A549 (cell line): Measurements from ENCODE around the gene CDH2. TPM values are rescaled to one million over a fixed set of nuclear protein-coding genes. Genes with fewer than 3 reads are reported as not detected.

Experiments
- ATAC-seq, 2 experiments: fragments of 200-7000 bp in 1 of 2; fragments of >200 bp in 1 of 2; cut with Nextera tagmentation in 1 of 2; cut with Tn5 transposase in 1 of 2; 3 replicates each; pipeline versions ENCODE4 v1.8.0 to v1.9.1; 2018 to 2020; ENCODE audit warnings: mild to moderate bottlenecking in 1 of 2, moderate library complexity in 1 of 2
- CTCF ChIA-PET: fragments of 300-600 bp; sonication (Branson Sonifier 250); formaldehyde crosslinking; extraction: SDS; loops from one replicate; lab custom pipeline; 2021; ENCODE audit warnings: antibody characterized with exemption, inconsistent platforms; lab: Yijun Ruan, JAX
- POLR2A ChIA-PET: fragments of 350-600 bp; formaldehyde crosslinking; extraction: SDS; loops from one replicate; lab custom pipeline; 2021; ENCODE audit warnings: antibody characterized with exemption, inconsistent platforms; lab: Yijun Ruan, JAX
- DNase-seq, 2 experiments: peaks; one replicate each; pipeline versions ENCODE4 v3.0.0 to v3.0.0-alpha.2; 2011 to 2016; ENCODE audit warnings: low read depth in 1 of 2, low spot score in 1 of 2
- FAIRE-seq: peaks from 2 replicates; lab custom pipeline; 2011; peaks lifted over from hg19 to GRCh38; lab: Jason Lieb, UNC
- H3K27ac ChIP-seq, 2 experiments: fragments of >200 bp; sonication (Bioruptor Twin); formaldehyde crosslinking; 3 replicates each; pipeline ENCODE4 v1.5.1; 2016 to 2017
- H3K4me1 ChIP-seq: fragments of >200 bp; sonication (Bioruptor Twin); formaldehyde crosslinking; 3 replicates; pipeline ENCODE4 v1.6.1; 2016
- H3K4me2 ChIP-seq: fragments of >200 bp; sonication (Bioruptor Twin); formaldehyde crosslinking; 3 replicates; pipeline ENCODE4 v1.6.1; 2016
- H3K4me3 ChIP-seq: fragments of >200 bp; sonication (Bioruptor Twin); formaldehyde crosslinking; 3 replicates; pipeline ENCODE4 v1.5.1; 2016
- H3K9me3 ChIP-seq: fragments of >200 bp; sonication (Bioruptor Twin); formaldehyde crosslinking; 3 replicates; pipeline ENCODE4 v1.6.1; 2016
- ATOH8 ChIP-seq: fragments of 250-450 bp; sonication (Bioruptor Pico); IDR thresholded peaks from 2 replicates; pipeline ENCODE4 v1.5.0; 2020; ENCODE audit warnings: low read depth, mild to moderate bottlenecking, moderate library complexity
- CEBPB ChIP-seq, 2 experiments: fragments of >200 bp in 1 of 2; sonication (Bioruptor Twin) in 1 of 2; formaldehyde crosslinking in 1 of 2; IDR thresholded peaks; 2 replicates each; pipeline ENCODE4 v1.6.1; 2012 to 2016
- CHD2 ChIP-seq: fragments of 150-350 bp; IDR thresholded peaks from 2 replicates; pipeline ENCODE4 v1.6.1; 2014; ENCODE audit warnings: low read length; ENCODE audit not compliant: partially characterized antibody
- EHF ChIP-seq: fragments of 250-450 bp; sonication (Bioruptor Pico); IDR thresholded peaks from 2 replicates; pipeline ENCODE4 v1.5.0; 2020; ENCODE audit warnings: mild to moderate bottlenecking
- EHMT2 ChIP-seq: fragments of 200-600 bp; sonication (generic); IDR thresholded peaks from 2 replicates; pipeline ENCODE4 v1.6.1; 2016; ENCODE audit warnings: antibody characterized with exemption, low read depth, mild to moderate bottlenecking, moderate library complexity
- FOSL2 ChIP-seq, 2 experiments: fragments of 450-650 bp in 1 of 2; fragments of >200 bp in 1 of 2; sonication (Bioruptor Twin) in 1 of 2; formaldehyde crosslinking; IDR thresholded peaks; 2 replicates each; pipeline versions ENCODE4 v1.5.0 to v1.6.1; 2016 to 2020; ENCODE audit warnings: mild to moderate bottlenecking in 1 of 2, moderate library complexity in 1 of 2
- HES2 ChIP-seq: fragments of >200 bp; sonication (Bioruptor Twin); formaldehyde crosslinking; IDR thresholded peaks from 2 replicates; pipeline ENCODE4 v1.6.1; 2016
- HMGXB4 ChIP-seq: fragments of 250-450 bp; sonication (Bioruptor Pico); IDR thresholded peaks from 2 replicates; pipeline ENCODE4 v1.5.0; 2021; ENCODE audit warnings: mild to moderate bottlenecking, moderate library complexity, borderline replicate concordance
- KDM5A ChIP-seq: fragments of 200-600 bp; sonication (generic); IDR thresholded peaks from 2 replicates; pipeline ENCODE4 v1.6.1; 2016; ENCODE audit warnings: antibody characterized with exemption, mild to moderate bottlenecking
- MAZ ChIP-seq: fragments of 150-350 bp; IDR thresholded peaks from 2 replicates; pipeline ENCODE4 v1.6.1; 2014; ENCODE audit warnings: antibody characterized with exemption, low read depth, low read length, borderline replicate concordance
- MYC ChIP-seq: IDR thresholded peaks from 2 replicates; pipeline ENCODE4 v1.6.1; 2012; ENCODE audit warnings: mild to moderate bottlenecking, inconsistent platforms, low read length, improper control_type of control experiment, borderline replicate concordance
- RCOR1 ChIP-seq: fragments of 150-350 bp; IDR thresholded peaks from 2 replicates; pipeline ENCODE4 v1.6.1; 2014; ENCODE audit warnings: antibody characterized with exemption, low read length, low read depth
- SREBF2 ChIP-seq: fragments of 450-650 bp; IDR thresholded peaks from 2 replicates; pipeline ENCODE4 v1.6.1; 2014; ENCODE audit warnings: mild to moderate bottlenecking, moderate library complexity
- TFCP2L1 ChIP-seq: fragments of 250-450 bp; sonication (Bioruptor Pico); IDR thresholded peaks from 2 replicates; pipeline ENCODE4 v1.5.0; 2021; ENCODE audit warnings: mild to moderate bottlenecking
- TP53 ChIP-seq: fragments of 250-450 bp; sonication (Bioruptor Pico); IDR thresholded peaks from 2 replicates; pipeline ENCODE4 v1.5.0; 2021; ENCODE audit warnings: mild to moderate bottlenecking, moderate library complexity
- WGBS: methylation state at CpG from one replicate; pipeline ENCODE4 v1.1.6; 2017; ENCODE audit errors: missing lambda C conversion rate; 5-methylcytosine and 5-hydroxymethylcytosine counted together
- polyA plus RNA-seq, 4 experiments: library from polyadenylated mRNA; depleted of rRNA in 3 of 4; stranded (reverse); fragments of >200 nt; fragmentation: RNase III in 1 of 4; extraction: RNeasy Plus Mini Kit Qiagen cat#74134 plus additional on column Dnase treatment in 1 of 4; gene quantifications; 2 replicates in 3 of 4; 3 replicates in 1 of 4; pipeline ENCODE4 v1.2.3, GENCODE V29; 2011 to 2017
- TF ChIP-seq, protein P1 (sequence below): IDR thresholded peaks from 2 replicates; pipeline ENCODE4 v1.6.1; 2012

CDH2 gene
- polyA plus RNA-seq, 2 of the 4 experiments (the other 2 are of a cell fraction) = 54.0 to 71.9 TPM

DNA sequence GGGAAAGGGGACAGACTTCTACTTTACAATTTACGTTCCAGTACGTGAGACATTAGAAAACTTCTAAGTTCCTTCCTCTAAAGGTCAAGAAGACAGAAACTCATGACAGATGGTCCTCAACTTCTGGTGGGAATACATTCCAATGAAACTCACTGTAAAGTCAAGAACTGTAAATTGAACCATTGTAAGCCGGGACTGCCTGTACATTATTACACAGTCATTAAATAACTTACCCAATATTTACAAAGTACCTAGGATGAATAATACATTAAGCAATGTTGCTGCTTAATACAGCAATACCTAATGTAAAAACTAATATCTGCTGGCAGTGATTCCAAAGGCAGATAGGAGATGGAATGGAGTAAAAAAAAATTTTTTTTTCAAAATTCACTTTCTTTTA, 51.9 kb downstream of the CDH2 start:
- ATAC-seq = no peak
- no peak for DNase-seq
- Histone ChIP-seq H3K4me2 (peak overlapping the region; percentile 52), H3K27ac (no peak overlapping the region; a peak in 2 of 6 replicates)
- POLR2A ChIA-PET = no interaction called here
- no peak for TF ChIP-seq MYC
- no peak for TF ChIP-seq EHF (CRISPR knock-in tag)
- TF ChIP-seq TFCP2L1 (CRISPR knock-in tag) = no peak
- TF ChIP-seq TP53 = no peak
- TF ChIP-seq CHD2 = no peak
- no peak for TF ChIP-seq KDM5A
- no peak for TF ChIP-seq FOSL2 (IDR thresholded peaks at IDR 0.05)
- TF ChIP-seq FOSL2 (CRISPR knock-in tag; IDR thresholded peaks at IDR 0.05) = 0 out of 2 replicates have a peak, but pooled peaks have one; percentile 22
- TF ChIP-seq HMGXB4 (CRISPR knock-in tag) = no peak
- TF ChIP-seq CEBPB (IDR thresholded peaks at IDR 0.05) = peak in 1 of 2 experiments; percentile 31; a peak in 1 of 4 replicates
- no peak for TF ChIP-seq RCOR1
- no peak for TF ChIP-seq EHMT2
- TF ChIP-seq, all 56 proteins: peak for 2
- FAIRE-seq = no peak
- CTCF ChIA-PET = no interaction called here
- Histone ChIP-seq H3K4me1 (peaks cover 63% of the 10 kb centered on the region), H3K4me3 (no peak overlapping the region), H3K9me3 (no peaks in the 10 kb centered on the region)
- WGBS = 50% methylated on average over 3 of the region's 3 CpGs

DNA sequence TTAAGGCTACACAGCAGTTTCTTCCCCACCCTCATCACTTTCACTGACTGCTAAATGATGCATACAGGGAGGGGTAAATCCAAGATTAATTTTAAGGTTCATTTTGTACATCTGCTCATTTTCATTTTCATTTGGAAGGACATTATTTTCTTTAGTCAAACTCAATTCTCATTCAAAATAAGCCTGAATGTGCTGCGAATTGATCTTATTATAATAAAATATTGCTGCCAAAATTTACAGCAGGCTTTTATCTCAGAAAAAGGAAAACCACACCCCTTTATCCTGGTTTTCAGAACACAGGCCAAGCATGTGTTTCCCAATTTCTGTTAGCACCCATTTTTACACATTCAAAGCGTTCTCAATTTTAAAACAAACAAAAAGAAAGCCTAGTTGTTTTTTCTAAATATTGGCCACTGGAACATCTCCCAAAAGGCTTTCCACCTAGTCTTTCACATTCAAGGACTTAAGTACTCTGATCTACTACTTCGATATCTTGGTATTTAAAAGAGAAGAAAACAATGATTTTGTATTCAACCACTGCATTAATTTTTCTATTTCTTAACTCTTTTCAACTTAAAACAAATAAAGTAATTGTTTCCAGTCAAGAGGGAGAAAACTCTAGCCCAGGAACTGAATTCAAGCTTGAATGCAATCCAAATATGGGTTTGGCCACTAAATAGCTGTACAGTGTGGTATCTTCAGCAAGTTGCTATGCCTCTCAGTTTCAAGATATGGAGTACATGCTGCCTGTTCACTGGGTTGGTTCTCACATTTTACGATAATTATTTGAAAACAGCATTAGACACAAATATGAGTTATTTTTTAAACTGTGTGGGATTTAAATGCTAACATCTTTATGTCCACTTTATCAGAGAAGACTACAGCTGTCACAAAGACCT, 52.5 kb downstream of the CDH2 start:
- DNase-seq (no peak), FAIRE-seq (no peak), ATAC-seq (no peak)
- TF ChIP-seq ATOH8 (no peak), HES2 (no peak), HMGXB4 (CRISPR knock-in tag) (no peak), MAZ (no peak), SREBF2 (no peak)
- TF ChIP-seq, protein P1, sequence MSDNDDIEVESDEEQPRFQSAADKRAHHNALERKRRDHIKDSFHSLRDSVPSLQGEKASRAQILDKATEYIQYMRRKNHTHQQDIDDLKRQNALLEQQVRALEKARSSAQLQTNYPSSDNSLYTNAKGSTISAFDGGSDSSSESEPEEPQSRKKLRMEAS = no peak
- Histone ChIP-seq H3K4me1 (peaks cover 60% of the 10 kb centered on the region), H3K9me3 (no peaks in the 10 kb centered on the region), H3K4me2 (peak overlapping the region; percentile 52), H3K4me3 (no peak overlapping the region), H3K27ac (peak overlapping the region; percentile 6 to 12; a peak in 2 of 6 replicates)
- POLR2A ChIA-PET = no interaction called here
- CTCF ChIA-PET = no interaction called here
- WGBS = 60% methylated on average over 4 of the region's 4 CpGs
